ENCODE data around the gene AURKB.

DNA sequence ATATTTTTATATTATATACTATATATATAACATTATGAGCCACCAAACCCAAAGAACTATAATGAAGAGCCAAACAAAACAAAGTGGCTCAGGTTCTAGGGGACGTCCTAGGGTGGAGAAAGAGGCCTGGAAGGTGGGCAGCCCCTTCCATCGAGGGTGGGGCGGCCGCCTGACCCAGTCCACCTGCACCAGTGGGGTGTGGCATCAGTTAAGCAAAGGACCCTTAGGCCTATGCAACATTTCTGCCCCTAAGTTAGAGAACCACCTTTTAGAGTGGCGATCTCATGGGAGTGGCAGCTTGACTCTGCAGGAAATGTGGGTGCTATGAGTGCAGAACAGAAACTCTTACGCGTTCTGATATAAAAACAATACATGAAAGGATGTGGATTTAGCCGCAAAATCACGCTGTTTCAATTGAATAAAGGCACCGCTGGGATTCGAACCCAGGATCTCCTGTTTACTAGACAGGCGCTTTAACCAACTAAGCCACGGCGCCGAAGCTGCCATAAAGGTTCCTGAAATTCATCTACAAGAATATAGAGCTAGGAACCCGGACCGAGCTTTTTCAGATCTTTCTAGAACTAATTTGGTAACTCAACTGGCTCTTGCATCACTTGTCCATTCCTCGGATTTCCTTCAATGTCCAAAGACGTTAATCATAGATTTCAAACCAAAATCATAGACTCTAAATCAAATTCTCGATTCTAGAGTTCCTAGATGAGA is 15.6 kb upstream of the AURKB start:
- TF ChIP-seq CTCF (conservative IDR thresholded peaks at IDR 0.05; ENCODE audit: low read depth, low read length) (no peak), CHD1 (IDR thresholded peaks at IDR 0.05; ENCODE audit: low read depth, low read length) (0 out of 2 replicates have a peak, but pooled peaks have one; percentile 2), POLR2A (IDR thresholded peaks at IDR 0.05; ENCODE audit: low read depth, low read length) (no peak), MAFK (IDR thresholded peaks at IDR 0.05; ENCODE audit: low read depth, low read length) (no peak), SMC3 (IDR thresholded peaks at IDR 0.05; ENCODE audit: low read depth, low read length) (no peak), RFX5 (IDR thresholded peaks at IDR 0.05; ENCODE audit: low read depth, low read length) (no peak), CEBPB (IDR thresholded peaks at IDR 0.05; ENCODE audit: low read depth, low read length) (peak; percentile 81), MAZ (IDR thresholded peaks at IDR 0.05; ENCODE audit: borderline replicate concordance, low read depth, low read length) (no peak), FOS (IDR thresholded peaks at IDR 0.05; ENCODE audit: low read depth, low read length) (peak; percentile 87), MXI1 (IDR thresholded peaks at IDR 0.05; ENCODE audit: borderline replicate concordance, low read depth, low read length) (no peak), BHLHE40 (IDR thresholded peaks at IDR 0.05; ENCODE audit: low read depth, low read length) (no peak), RCOR1 (IDR thresholded peaks at IDR 0.05; ENCODE audit: insufficient replicate concordance, low read length) (no peak)
- TF ChIP-seq, protein P1, sequence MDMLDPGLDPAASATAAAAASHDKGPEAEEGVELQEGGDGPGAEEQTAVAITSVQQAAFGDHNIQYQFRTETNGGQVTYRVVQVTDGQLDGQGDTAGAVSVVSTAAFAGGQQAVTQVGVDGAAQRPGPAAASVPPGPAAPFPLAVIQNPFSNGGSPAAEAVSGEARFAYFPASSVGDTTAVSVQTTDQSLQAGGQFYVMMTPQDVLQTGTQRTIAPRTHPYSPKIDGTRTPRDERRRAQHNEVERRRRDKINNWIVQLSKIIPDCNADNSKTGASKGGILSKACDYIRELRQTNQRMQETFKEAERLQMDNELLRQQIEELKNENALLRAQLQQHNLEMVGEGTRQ (IDR thresholded peaks at IDR 0.05; ENCODE audit: low read depth, low read length) = no peak; the same call in 1 of the 2 replicates
